ENCODE measurements around the gene USP9X. TPM values are rescaled to one million over a fixed set of nuclear protein-coding genes. Genes with fewer than 3 reads are reported as not detected.
"Not testable (repeated sequence)": the region's sequence is repeated elsewhere in the genome, so short reads cannot be mapped to it uniquely, and the experiment has no call there.

The USP9X gene
- total RNA-seq (2012; rRNA removed): 54.2 and 86.4 TPM in 2 replicates

- H3K4me2 ChIP-seq (ENCODE audit: low read length): peak within 1 kb of the TSS; percentile 96
- peak within 1 kb of the TSS; percentile 83 for H3K4me3 ChIP-seq (ENCODE audit: low read length)
- no peaks in the 10 kb centered on the region for H3K9me3 ChIP-seq (replicated peaks; ENCODE audit: low read length)
- H3K4me1 ChIP-seq (ENCODE audit: control insufficient read depth, insufficient read depth, low read length): peaks cover 3% of the 10 kb centered on the region
- no peaks in the 10 kb centered on the region for H3K36me3 ChIP-seq (ENCODE audit: insufficient read depth, low read length)
- H3K27me3 ChIP-seq (ENCODE audit: control insufficient read depth, insufficient read depth, low read length): peaks cover 17% of the 10 kb centered on the region
- peak within 1 kb of the TSS; percentile 98 for H3K9ac ChIP-seq (ENCODE audit: low read depth, low read length)
Observed at GRCh38 chrX:41084893-41085511, at the start of gene USP9X. Gene USP9X (plus strand): TSS chrX:41085445. CDS start chrX:41123629, 38,184 bp downstream.

- H3K9ac ChIP-seq (ENCODE audit: low read depth, low read length): no peak overlapping the region
- H3K36me3 ChIP-seq (ENCODE audit: insufficient read depth, low read length): no peaks in the 10 kb centered on the region
- H3K4me2 ChIP-seq (ENCODE audit: low read length): no peak overlapping the region
- H3K4me1 ChIP-seq (ENCODE audit: control insufficient read depth, insufficient read depth, low read length): no peaks in the 10 kb centered on the region
- H3K4me3 ChIP-seq (ENCODE audit: low read length): no peak overlapping the region
- H3K9me3 ChIP-seq (replicated peaks; ENCODE audit: low read length): no peaks in the 10 kb centered on the region
- peaks cover 9% of the 10 kb centered on the region for H3K27me3 ChIP-seq (ENCODE audit: control insufficient read depth, insufficient read depth, low read length)
Observed at GRCh38 chrX:41035582-41035981, 49.7 kb upstream of the USP9X start.

GRCh38 chrX:41036668-41037326 is 48.4 kb upstream of the USP9X start:
- no peak overlapping the region for H3K4me3 ChIP-seq (ENCODE audit: low read length)
- H3K4me2 ChIP-seq (ENCODE audit: low read length): no peak overlapping the region
- no peak overlapping the region for H3K9ac ChIP-seq (ENCODE audit: low read depth, low read length)
- no peaks in the 10 kb centered on the region for H3K9me3 ChIP-seq (replicated peaks; ENCODE audit: low read length)
- H3K36me3 ChIP-seq (ENCODE audit: insufficient read depth, low read length): no peaks in the 10 kb centered on the region
- no peaks in the 10 kb centered on the region for H3K4me1 ChIP-seq (ENCODE audit: control insufficient read depth, insufficient read depth, low read length)
- peaks cover 6% of the 10 kb centered on the region for H3K27me3 ChIP-seq (ENCODE audit: control insufficient read depth, insufficient read depth, low read length)

- Histone ChIP-seq H3K4me3 (ENCODE audit: low read length) (no peak overlapping the region), H3K9ac (ENCODE audit: low read depth, low read length) (no peak overlapping the region), H3K36me3 (ENCODE audit: insufficient read depth, low read length) (no peaks in the 10 kb centered on the region), H3K27me3 (ENCODE audit: control insufficient read depth, insufficient read depth, low read length) (peaks cover 8% of the 10 kb centered on the region), H3K4me2 (ENCODE audit: low read length) (no peak overlapping the region), H3K9me3 (replicated peaks; ENCODE audit: low read length) (no peaks in the 10 kb centered on the region), H3K4me1 (ENCODE audit: control insufficient read depth, insufficient read depth, low read length) (peaks cover 12% of the 10 kb centered on the region)
Observed at GRCh38 chrX:41043196-41043595, 42.0 kb upstream of the USP9X start.

GRCh38 chrX:41043674-41044345 is 41.4 kb upstream of the USP9X start:
- no peak overlapping the region for H3K4me3 ChIP-seq (ENCODE audit: low read length)

GRCh38 chrX:41045960-41046567 is 39.2 kb upstream of the USP9X start:
- H3K4me2 ChIP-seq (ENCODE audit: low read length): no peak overlapping the region
- no peaks in the 10 kb centered on the region for H3K9me3 ChIP-seq (replicated peaks; ENCODE audit: low read length)
- H3K27me3 ChIP-seq (ENCODE audit: control insufficient read depth, insufficient read depth, low read length): peaks cover 11% of the 10 kb centered on the region
- no peaks in the 10 kb centered on the region for H3K36me3 ChIP-seq (ENCODE audit: insufficient read depth, low read length)
- H3K4me1 ChIP-seq (ENCODE audit: control insufficient read depth, insufficient read depth, low read length): peaks cover 12% of the 10 kb centered on the region
- no peak overlapping the region for H3K4me3 ChIP-seq (ENCODE audit: low read length)
- no peak overlapping the region for H3K9ac ChIP-seq (ENCODE audit: low read depth, low read length)

More at GRCh38 chrX:41043674-41044345, 41.4 kb upstream of the USP9X start:
- H3K4me2 ChIP-seq (ENCODE audit: low read length): peak overlapping the region; percentile 20
- no peaks in the 10 kb centered on the region for H3K9me3 ChIP-seq (replicated peaks; ENCODE audit: low read length)
- H3K9ac ChIP-seq (ENCODE audit: low read depth, low read length): no peak overlapping the region
- peaks cover 11% of the 10 kb centered on the region for H3K27me3 ChIP-seq (ENCODE audit: control insufficient read depth, insufficient read depth, low read length)
- no peaks in the 10 kb centered on the region for H3K36me3 ChIP-seq (ENCODE audit: insufficient read depth, low read length)
- H3K4me1 ChIP-seq (ENCODE audit: control insufficient read depth, insufficient read depth, low read length): peaks cover 12% of the 10 kb centered on the region

GRCh38 chrX:41047878-41048534 is 37.2 kb upstream of the USP9X start:
- Histone ChIP-seq H3K4me3 (ENCODE audit: low read length) (no peak overlapping the region), H3K4me1 (ENCODE audit: control insufficient read depth, insufficient read depth, low read length) (peaks cover 12% of the 10 kb centered on the region)

GRCh38 chrX:41050359-41050758 is 34.9 kb upstream of the USP9X start:
- Histone ChIP-seq H3K9ac (ENCODE audit: low read depth, low read length) (no peak overlapping the region), H3K9me3 (replicated peaks; ENCODE audit: low read length) (no peaks in the 10 kb centered on the region), H3K27me3 (ENCODE audit: control insufficient read depth, insufficient read depth, low read length) (peaks cover 13% of the 10 kb centered on the region), H3K4me2 (ENCODE audit: low read length) (no peak overlapping the region), H3K36me3 (ENCODE audit: insufficient read depth, low read length) (no peaks in the 10 kb centered on the region), H3K4me1 (ENCODE audit: control insufficient read depth, insufficient read depth, low read length) (peaks cover 6% of the 10 kb centered on the region), H3K4me3 (ENCODE audit: low read length) (no peak overlapping the region)

More at GRCh38 chrX:41047878-41048534, 37.2 kb upstream of the USP9X start:
- no peaks in the 10 kb centered on the region for H3K36me3 ChIP-seq (ENCODE audit: insufficient read depth, low read length)
- H3K9me3 ChIP-seq (replicated peaks; ENCODE audit: low read length): no peaks in the 10 kb centered on the region
- H3K9ac ChIP-seq (ENCODE audit: low read depth, low read length): no peak overlapping the region
- no peak overlapping the region for H3K4me2 ChIP-seq (ENCODE audit: low read length)
- H3K27me3 ChIP-seq (ENCODE audit: control insufficient read depth, insufficient read depth, low read length): peaks cover 10% of the 10 kb centered on the region

- peaks cover 6% of the 10 kb centered on the region for H3K4me1 ChIP-seq (ENCODE audit: control insufficient read depth, insufficient read depth, low read length)
- H3K36me3 ChIP-seq (ENCODE audit: insufficient read depth, low read length): no peaks in the 10 kb centered on the region
- no peak overlapping the region for H3K4me2 ChIP-seq (ENCODE audit: low read length)
- H3K4me3 ChIP-seq (ENCODE audit: low read length): no peak overlapping the region
- H3K27me3 ChIP-seq (ENCODE audit: control insufficient read depth, insufficient read depth, low read length): peaks cover 15% of the 10 kb centered on the region
- H3K9ac ChIP-seq (ENCODE audit: low read depth, low read length): no peak overlapping the region
- no peaks in the 10 kb centered on the region for H3K9me3 ChIP-seq (replicated peaks; ENCODE audit: low read length)
Observed at GRCh38 chrX:41051288-41051687, 34.0 kb upstream of the USP9X start.

GRCh38 chrX:41055740-41056139 is 29.5 kb upstream of the USP9X start:
- Histone ChIP-seq H3K9me3 (replicated peaks; ENCODE audit: low read length) (no peaks in the 10 kb centered on the region), H3K9ac (ENCODE audit: low read depth, low read length) (no peak overlapping the region), H3K27me3 (ENCODE audit: control insufficient read depth, insufficient read depth, low read length) (peaks cover 12% of the 10 kb centered on the region), H3K4me3 (ENCODE audit: low read length) (no peak overlapping the region), H3K36me3 (ENCODE audit: insufficient read depth, low read length) (no peaks in the 10 kb centered on the region), H3K4me1 (ENCODE audit: control insufficient read depth, insufficient read depth, low read length) (no peaks in the 10 kb centered on the region), H3K4me2 (ENCODE audit: low read length) (no peak overlapping the region)

- H3K4me1 ChIP-seq (ENCODE audit: control insufficient read depth, insufficient read depth, low read length); H3K4me3 ChIP-seq (ENCODE audit: low read length); H3K9me3 ChIP-seq (replicated peaks; ENCODE audit: low read length); H3K9ac ChIP-seq (ENCODE audit: low read depth, low read length); H3K4me2 ChIP-seq (ENCODE audit: low read length); H3K36me3 ChIP-seq (ENCODE audit: insufficient read depth, low read length): not testable (repeated sequence)
- H3K27me3 ChIP-seq (ENCODE audit: control insufficient read depth, insufficient read depth, low read length): peaks cover 13% of the 10 kb centered on the region
Observed at GRCh38 chrX:41063276-41063675, 22.0 kb upstream of the USP9X start.

All from skeletal muscle satellite cell (primary cell).